ENCODE data around the gene CHAF1B. TPM values are rescaled to one million over a fixed set of nuclear protein-coding genes. Genes with fewer than 3 reads are reported as not detected.

The CHAF1B gene
- total and polyA plus RNA-seq, 2 donors (not counting 3 experiments of a cell fraction or from before 2014, with no cell fraction given) = 7.0 to 13.0 TPM

DNA sequence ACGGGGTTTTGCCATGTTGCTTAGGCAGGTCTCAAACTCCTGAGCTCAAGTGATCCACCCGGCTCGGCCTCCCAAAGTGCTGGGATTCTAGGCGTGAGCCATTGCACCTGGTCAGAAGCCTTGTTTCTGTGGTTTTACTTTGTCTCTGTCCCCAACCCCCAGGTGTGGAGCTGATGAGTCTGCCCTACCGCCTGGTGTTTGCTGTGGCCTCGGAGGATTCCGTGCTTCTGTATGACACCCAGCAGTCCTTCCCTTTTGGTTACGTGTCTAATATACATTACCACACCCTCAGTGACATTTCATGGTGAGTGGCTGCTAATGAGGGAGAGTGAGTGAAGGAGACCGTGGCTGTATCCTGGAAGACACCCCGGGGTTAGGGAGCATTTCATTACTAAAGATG lies 26.1 kb downstream of the CHAF1B start:
- no peaks in the 10 kb centered on the region for H3K27me3 ChIP-seq (ENCODE audit: control insufficient read depth in 2 of 2, insufficient read depth in 2 of 2, low read length in 2 of 2)
- TF ChIP-seq POLR2AphosphoS5 (IDR thresholded peaks at IDR 0.05; ENCODE audit: insufficient read depth, low read depth, low read length) = no peak
- TF ChIP-seq MYC (IDR thresholded peaks at IDR 0.05; ENCODE audit: low read depth, low read length) = no peak
- TF ChIP-seq, protein P1, sequence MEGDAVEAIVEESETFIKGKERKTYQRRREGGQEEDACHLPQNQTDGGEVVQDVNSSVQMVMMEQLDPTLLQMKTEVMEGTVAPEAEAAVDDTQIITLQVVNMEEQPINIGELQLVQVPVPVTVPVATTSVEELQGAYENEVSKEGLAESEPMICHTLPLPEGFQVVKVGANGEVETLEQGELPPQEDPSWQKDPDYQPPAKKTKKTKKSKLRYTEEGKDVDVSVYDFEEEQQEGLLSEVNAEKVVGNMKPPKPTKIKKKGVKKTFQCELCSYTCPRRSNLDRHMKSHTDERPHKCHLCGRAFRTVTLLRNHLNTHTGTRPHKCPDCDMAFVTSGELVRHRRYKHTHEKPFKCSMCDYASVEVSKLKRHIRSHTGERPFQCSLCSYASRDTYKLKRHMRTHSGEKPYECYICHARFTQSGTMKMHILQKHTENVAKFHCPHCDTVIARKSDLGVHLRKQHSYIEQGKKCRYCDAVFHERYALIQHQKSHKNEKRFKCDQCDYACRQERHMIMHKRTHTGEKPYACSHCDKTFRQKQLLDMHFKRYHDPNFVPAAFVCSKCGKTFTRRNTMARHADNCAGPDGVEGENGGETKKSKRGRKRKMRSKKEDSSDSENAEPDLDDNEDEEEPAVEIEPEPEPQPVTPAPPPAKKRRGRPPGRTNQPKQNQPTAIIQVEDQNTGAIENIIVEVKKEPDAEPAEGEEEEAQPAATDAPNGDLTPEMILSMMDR (IDR thresholded peaks at IDR 0.05; ENCODE audit: extremely low read depth in 1 of 2, insufficient read depth in 1 of 2, low read depth in 1 of 2, low read length in 2 of 2) = no peak
- TF ChIP-seq JUN (IDR thresholded peaks at IDR 0.05; ENCODE audit: borderline replicate concordance, insufficient read depth, insufficient read length, low read depth) = no peak
- TF ChIP-seq EZH2 (IDR thresholded peaks at IDR 0.05; ENCODE audit: borderline replicate concordance, low read depth, low read length, severe bottlenecking) = no peak
- TF ChIP-seq GATA2 (IDR thresholded peaks at IDR 0.05; ENCODE audit: insufficient read depth, insufficient read length, low read depth, low read length) = no peak
- TF ChIP-seq, protein P2, sequence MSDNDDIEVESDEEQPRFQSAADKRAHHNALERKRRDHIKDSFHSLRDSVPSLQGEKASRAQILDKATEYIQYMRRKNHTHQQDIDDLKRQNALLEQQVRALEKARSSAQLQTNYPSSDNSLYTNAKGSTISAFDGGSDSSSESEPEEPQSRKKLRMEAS (IDR thresholded peaks at IDR 0.05; ENCODE audit: insufficient read depth, insufficient read length) = no peak
- TF ChIP-seq POLR2A (IDR thresholded peaks at IDR 0.05; ENCODE audit: low read depth, low read length) = no peak
- TF ChIP-seq FOS (IDR thresholded peaks at IDR 0.05; ENCODE audit: borderline replicate concordance, insufficient read depth, low read length) = no peak
- no peaks in the 10 kb centered on the region for H3K36me3 ChIP-seq (ENCODE audit: control insufficient read depth in 2 of 2, extremely low read depth in 1 of 2, insufficient read depth in 2 of 2, low read length in 2 of 2)
- no peak for DNase-seq (ENCODE audit: low read depth, low spot score)
- H3K9me3 ChIP-seq (replicated peaks; ENCODE audit: control insufficient read depth, insufficient read depth, low read length) = no peaks in the 10 kb centered on the region
- intact Hi-C loops (cut with micrococcal nuclease) = no loop called here
- POLR2A ChIA-PET = no interaction called here
- no peak overlapping the region for H2AFZ ChIP-seq (ENCODE audit: low read depth, low read length)
- dilution Hi-C loops (cut with MboI; ENCODE audit: extremely low pct_ligation_motif_present, low sequenced_read_pairs) = no loop called here
- no TSS peak for BruUV-seq (replicated peaks)
- no peak overlapping the region for H3K27ac ChIP-seq (ENCODE audit: insufficient read depth, low read depth, low read length)
- peaks cover 4% of the 10 kb centered on the region for H3K4me1 ChIP-seq (ENCODE audit: control insufficient read depth, extremely low read depth, insufficient read depth, low read length)
- H3K9ac ChIP-seq (replicated peaks; ENCODE audit: extremely low read depth, insufficient read depth, low read length) = no peak overlapping the region
- no peaks in the 10 kb centered on the region for H3K9me1 ChIP-seq (replicated peaks; ENCODE audit: control insufficient read depth, extremely low read depth, insufficient read depth, low read length)
- no peaks in the 10 kb centered on the region for H3K79me2 ChIP-seq (ENCODE audit: control insufficient read depth, insufficient read depth, low read length)
- CTCF ChIA-PET = interaction anchor here (1.7 kb wide), 1 partner anchor 11 kb away, joined by 7 read pairs; no protein-coding TSS in a partner anchor
- H3K4me2 ChIP-seq (ENCODE audit: insufficient read depth, low read length) = no peak overlapping the region
- no peaks in the 10 kb centered on the region for H4K20me1 ChIP-seq (replicated peaks; ENCODE audit: control insufficient read depth, extremely low read depth, insufficient read depth, low read length)
- no peak overlapping the region for H3K4me3 ChIP-seq (replicated peaks in 1 of 3; ENCODE audit: insufficient read depth in 1 of 3, low read depth in 1 of 3, low read length in 3 of 3)
- FAIRE-seq = no peak
